Esophagus muscularis mucosa (tissue), 4 donors: ENCODE data around the gene ITSN2. TPM values are rescaled to one million over a fixed set of nuclear protein-coding genes. Genes with fewer than 3 reads are reported as not detected.

Source experiments
- DNase-seq: peaks from one replicate; pipeline ENCODE4 v3.0.0-alpha.2; 2017; ENCODE audit errors: extremely low spot score
- H3K27ac ChIP-seq, 4 donors: fragments of 200-600 bp; sonication (generic); replicated peaks in 1 of 4; 1 replicate in 3 of 4; 2 replicates in 1 of 4; pipeline ENCODE4 v1.5.1; 2016 to 2019; ENCODE audit warnings: mild to moderate bottlenecking in 1 of 4
- H3K27me3 ChIP-seq, 4 donors: fragments of 200-600 bp; sonication (generic); one replicate each; pipeline versions ENCODE4 v1.5.1 to v1.6.0; 2016 to 2019
- H3K36me3 ChIP-seq, 4 donors: fragments of 200-600 bp; sonication (generic); one replicate each; pipeline ENCODE4 v1.5.1; 2016 to 2019
- H3K4me1 ChIP-seq, 4 donors: fragments of 200-600 bp; sonication (generic); one replicate each; pipeline ENCODE4 v1.5.1; 2016 to 2019
- H3K4me3 ChIP-seq, 4 donors: fragments of 200-600 bp; sonication (generic); 1 replicate in 2 of 4; 2 replicates in 2 of 4; pipeline ENCODE4 v1.5.1; 2016 to 2019; ENCODE audit warnings: mild to moderate bottlenecking in 4 of 4, moderate library complexity in 1 of 4
- H3K9me3 ChIP-seq, 4 donors: fragments of 200-600 bp; sonication (generic); 1 replicate in 3 of 4; 2 replicates in 1 of 4; pipeline ENCODE4 v1.5.1; 2016 to 2019
- CTCF ChIP-seq, 3 experiments: fragments of 200-600 bp in 2 of 3; fragments of 450-650 bp in 1 of 3; sonication (generic) in 2 of 3; IDR thresholded peaks; one replicate each; pipeline ENCODE4 v1.5.1; 2017 to 2019; ENCODE audit warnings: antibody characterized with exemption in 3 of 3, mild to moderate bottlenecking in 2 of 3, moderate library complexity in 1 of 3
- EP300 ChIP-seq: sonication (generic); formaldehyde crosslinking; IDR thresholded peaks from one replicate; pipeline ENCODE4 v1.6.1; 2017; ENCODE audit warnings: antibody characterized with exemption
- POLR2A ChIP-seq: fragments of 450-650 bp; IDR thresholded peaks from one replicate; pipeline ENCODE4 v1.6.1; 2017; ENCODE audit warnings: antibody characterized with exemption, moderate library complexity, mild to moderate bottlenecking, low read depth
- POLR2AphosphoS5 ChIP-seq, 2 donors: sonication (generic); formaldehyde crosslinking; IDR thresholded peaks; one replicate each; pipeline ENCODE4 v1.6.1; 2017; ENCODE audit warnings: antibody characterized with exemption in 2 of 2
- WGBS: methylation state at CpG from one replicate; pipeline ENCODE4 v1.1.5; 2018; 5-methylcytosine and 5-hydroxymethylcytosine counted together
- intact Hi-C: fragments of 100-400 bp; cut with DNase I; formaldehyde crosslinking; loops from one replicate; pipeline ENCODE4 v1.15.1; 2023
- total RNA-seq, 4 donors: library from RNA; depleted of rRNA; stranded (reverse); fragments of >200 nt; gene quantifications; one replicate each; pipeline versions ENCODE4 v1.1.0 to v1.2.1, GENCODE V29; 2016

The ITSN2 gene
- total RNA-seq, 4 donors from 2014 or later, result 47.0 to 60.2 (median 53.6) TPM

- Histone ChIP-seq H3K4me3 (no peak overlapping the region), H3K27me3 (no peaks in the 10 kb centered on the region), H3K4me1 (no peaks in the 10 kb centered on the region), H3K27ac (no peak overlapping the region), H3K9me3 (peaks cover 0 to 6% (median 0%) of the 10 kb centered on the region in 4 donors), H3K36me3 (no peaks in the 10 kb centered on the region)
- 91% methylated on average over 7 of the region's 7 CpGs for WGBS
- DNase-seq, result no peak
- intact Hi-C loops, result no loop called here
- TF ChIP-seq EP300 (no peak), POLR2A (no peak), POLR2AphosphoS5 (IDR thresholded peaks at IDR 0.05) (no peak), CTCF (IDR thresholded peaks at IDR 0.05) (no peak)
Measured at GRCh38 chr2:24182507-24182906, 177.8 kb downstream of the ITSN2 start.

GRCh38 chr2:24181849-24182248, 178.5 kb downstream of the ITSN2 start:
- no peaks in the 10 kb centered on the region for H3K36me3 ChIP-seq
- no peaks in the 10 kb centered on the region for H3K4me1 ChIP-seq
- DNase-seq, result no peak
- H3K27me3 ChIP-seq, result no peaks in the 10 kb centered on the region
- 84% methylated on average over 6 of the region's 6 CpGs for WGBS
- H3K27ac ChIP-seq, result no peak overlapping the region
- intact Hi-C loops, result no loop called here
- peaks cover 0 to 6% (median 0%) of the 10 kb centered on the region in 4 donors for H3K9me3 ChIP-seq
- H3K4me3 ChIP-seq, result no peak overlapping the region
- no peak for TF ChIP-seq EP300
- no peak for TF ChIP-seq POLR2AphosphoS5 (IDR thresholded peaks at IDR 0.05)
- no peak for TF ChIP-seq POLR2A
- no peak for TF ChIP-seq CTCF (IDR thresholded peaks at IDR 0.05)

- peaks cover 0 to 5% (median 0%) of the 10 kb centered on the region in 4 donors for H3K27me3 ChIP-seq
- H3K4me1 ChIP-seq, result peaks cover 0 to 5% (median 2%) of the 10 kb centered on the region in 4 donors
- peaks cover 0 to 3% (median 0%) of the 10 kb centered on the region in 4 donors for H3K9me3 ChIP-seq
- H3K36me3 ChIP-seq, result no peaks in the 10 kb centered on the region
- H3K4me3 ChIP-seq, result no peak overlapping the region
- no peak overlapping the region for H3K27ac ChIP-seq
- TF ChIP-seq EP300, result no peak
- TF ChIP-seq POLR2AphosphoS5 (IDR thresholded peaks at IDR 0.05), result no peak
- no peak for DNase-seq
- intact Hi-C loops, result no loop called here
Measured at GRCh38 chr2:24179683-24180082, 180.7 kb downstream of the ITSN2 start.

GRCh38 chr2:24176326-24176725, 184.0 kb downstream of the ITSN2 start:
- no peak overlapping the region for H3K27ac ChIP-seq
- no peak for DNase-seq
- peaks cover 0 to 7% (median 2%) of the 10 kb centered on the region in 4 donors for H3K4me1 ChIP-seq
- H3K9me3 ChIP-seq, result peaks cover 0 to 5% (median 0%) of the 10 kb centered on the region in 4 donors
- peaks cover 0 to 8% (median 0%) of the 10 kb centered on the region in 4 donors for H3K27me3 ChIP-seq
- intact Hi-C loops, result no loop called here
- no peaks in the 10 kb centered on the region for H3K36me3 ChIP-seq
- no peak overlapping the region for H3K4me3 ChIP-seq
- WGBS, result 86% methylated on average over 1 of the region's 1 CpG
- no peak for TF ChIP-seq CTCF (IDR thresholded peaks at IDR 0.05)
- no peak for TF ChIP-seq POLR2A
- no peak for TF ChIP-seq POLR2AphosphoS5 (IDR thresholded peaks at IDR 0.05)
- TF ChIP-seq EP300, result no peak

GRCh38 chr2:24175631-24176187, 184.6 kb downstream of the ITSN2 start:
- no peak for TF ChIP-seq EP300
- TF ChIP-seq CTCF (IDR thresholded peaks at IDR 0.05), result no peak
- no peak for TF ChIP-seq POLR2A
- Histone ChIP-seq H3K36me3 (no peaks in the 10 kb centered on the region), H3K4me1 (peaks cover 0 to 7% (median 2%) of the 10 kb centered on the region in 4 donors), H3K27me3 (peaks cover 0 to 8% (median 0%) of the 10 kb centered on the region in 4 donors), H3K4me3 (peak overlapping the region in 3 of 4 donors; percentile 9 to 36 (median 26)), H3K27ac (no peak overlapping the region), H3K9me3 (peaks cover 0 to 5% (median 0%) of the 10 kb centered on the region in 4 donors)
- no peak for DNase-seq
- WGBS, result 77% methylated on average over 17 of the region's 17 CpGs
- intact Hi-C loops, result no loop called here
